ENCODE measurements around the gene BMP7. TPM values are rescaled to one million over a fixed set of nuclear protein-coding genes. Genes with fewer than 3 reads are reported as not detected.

Gene BMP7
- total and polyA plus RNA-seq, 2 of the 8 experiments (the other 6 are each of a cell fraction or from before 2014, with no cell fraction given): 9.2 to 14.7 TPM

DNA sequence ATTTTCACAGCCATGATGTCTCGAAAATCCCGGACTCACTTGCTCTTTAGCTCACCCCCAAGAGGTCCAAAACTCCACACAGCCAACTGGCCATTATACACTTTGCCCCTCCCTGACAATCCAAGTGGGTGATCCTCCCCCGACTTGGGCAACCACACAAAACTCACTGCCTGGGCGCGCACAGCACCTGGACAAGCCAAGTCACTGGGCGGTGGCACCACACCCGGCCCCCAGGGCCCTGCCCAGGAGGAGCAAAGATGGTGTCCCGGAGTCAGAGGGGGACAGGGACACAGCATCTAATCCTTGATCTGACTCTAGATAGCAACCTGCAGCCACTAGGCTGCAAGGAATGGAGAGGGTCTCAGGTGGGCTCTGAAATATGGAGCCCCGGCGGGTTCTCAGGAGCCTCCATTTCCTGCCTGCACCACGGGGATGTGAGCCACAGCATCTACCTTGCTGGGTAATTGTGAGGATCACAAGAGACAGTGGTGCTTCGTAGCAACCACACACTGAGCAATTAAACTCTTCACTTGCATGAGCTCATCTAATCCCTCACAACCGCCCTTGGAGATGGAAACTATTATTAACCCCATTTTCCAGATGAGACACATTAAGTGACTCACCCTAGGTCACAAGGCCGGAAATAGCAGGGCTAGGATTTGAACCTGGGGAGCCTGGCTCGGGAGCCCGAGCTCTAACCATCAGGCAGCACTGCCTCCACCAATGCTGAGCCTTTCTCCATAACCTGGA, 66.6 kb downstream of the BMP7 start (continued):
- TF ChIP-seq POU5F1 (IDR thresholded peaks at IDR 0.05; ENCODE audit: low read depth, low read length) (no peak), SAP30 (IDR thresholded peaks at IDR 0.05; ENCODE audit: insufficient read depth, insufficient replicate concordance, low read length) (no peak), SP1 (IDR thresholded peaks at IDR 0.05; ENCODE audit: low read depth, low read length) (no peak), RFX5 (IDR thresholded peaks at IDR 0.05; ENCODE audit: borderline replicate concordance, low read depth, low read length) (no peak), EP300 (IDR thresholded peaks at IDR 0.05; ENCODE audit: borderline replicate concordance in 1 of 2, low read depth in 2 of 2, low read length in 2 of 2) (no peak), NANOG (IDR thresholded peaks at IDR 0.05; ENCODE audit: insufficient read depth, low read depth, low read length, poor library complexity, severe bottlenecking) (no peak), ASH2L (IDR thresholded peaks at IDR 0.05; ENCODE audit: low read length) (no peak)

Data from H1 (cell line).